LNCAP (cell line): Measurements from ENCODE around the gene DNAJA3.

Experiments used
- TF ChIP-seq, protein P1 (sequence below): fragments of 450-650 bp; IDR thresholded peaks from 2 replicates; pipeline ENCODE4 v1.5.1; 2017; ENCODE audit warnings: mild to moderate bottlenecking

The DNAJA3 gene

GRCh38 chr16:4425378-4426020 is at the start of gene DNAJA3:
Gene DNAJA3, plus strand, starts transcription at chr16:4425868. Its CDS starts 14 bp downstream, at chr16:4425882.
- TF ChIP-seq, protein P1, sequence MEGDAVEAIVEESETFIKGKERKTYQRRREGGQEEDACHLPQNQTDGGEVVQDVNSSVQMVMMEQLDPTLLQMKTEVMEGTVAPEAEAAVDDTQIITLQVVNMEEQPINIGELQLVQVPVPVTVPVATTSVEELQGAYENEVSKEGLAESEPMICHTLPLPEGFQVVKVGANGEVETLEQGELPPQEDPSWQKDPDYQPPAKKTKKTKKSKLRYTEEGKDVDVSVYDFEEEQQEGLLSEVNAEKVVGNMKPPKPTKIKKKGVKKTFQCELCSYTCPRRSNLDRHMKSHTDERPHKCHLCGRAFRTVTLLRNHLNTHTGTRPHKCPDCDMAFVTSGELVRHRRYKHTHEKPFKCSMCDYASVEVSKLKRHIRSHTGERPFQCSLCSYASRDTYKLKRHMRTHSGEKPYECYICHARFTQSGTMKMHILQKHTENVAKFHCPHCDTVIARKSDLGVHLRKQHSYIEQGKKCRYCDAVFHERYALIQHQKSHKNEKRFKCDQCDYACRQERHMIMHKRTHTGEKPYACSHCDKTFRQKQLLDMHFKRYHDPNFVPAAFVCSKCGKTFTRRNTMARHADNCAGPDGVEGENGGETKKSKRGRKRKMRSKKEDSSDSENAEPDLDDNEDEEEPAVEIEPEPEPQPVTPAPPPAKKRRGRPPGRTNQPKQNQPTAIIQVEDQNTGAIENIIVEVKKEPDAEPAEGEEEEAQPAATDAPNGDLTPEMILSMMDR: no peak

DNA sequence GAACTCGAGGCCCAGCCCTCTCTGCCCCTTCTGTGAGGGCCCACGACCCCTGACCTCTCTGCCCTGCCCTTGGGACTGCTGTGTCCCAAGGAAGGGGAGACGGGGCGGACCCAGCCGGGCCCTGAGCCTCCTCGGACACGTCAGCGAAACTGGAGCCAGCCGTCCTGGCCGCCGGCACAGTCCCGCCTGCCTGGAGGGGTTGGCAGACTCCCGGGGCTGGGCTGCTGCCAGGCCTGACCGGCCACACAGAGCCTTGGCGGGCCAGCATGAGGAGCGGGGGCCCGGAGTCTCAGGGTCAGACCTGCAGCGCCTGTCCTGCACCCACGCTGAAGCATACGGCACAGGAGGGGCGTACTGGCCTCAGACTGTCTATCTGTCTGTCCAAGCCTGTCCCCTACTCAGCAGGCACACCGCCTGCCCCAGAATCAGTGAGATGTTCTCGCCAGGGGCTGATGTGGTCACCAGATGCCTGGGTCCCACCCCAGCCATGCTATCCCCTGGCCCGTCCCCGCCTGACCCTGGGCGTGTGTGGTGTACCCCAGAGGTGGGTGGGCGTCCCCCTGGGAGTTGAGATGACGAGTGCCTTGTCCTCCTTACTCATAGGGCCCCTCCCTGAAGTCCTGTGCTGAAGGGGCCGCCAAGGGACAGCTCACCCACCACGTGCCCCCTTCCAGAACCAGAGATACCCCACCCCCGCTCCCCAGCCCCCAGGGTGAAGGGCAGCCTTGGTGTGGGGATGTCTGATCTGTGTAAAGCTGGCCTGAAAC is 49.4 kb upstream of the DNAJA3 start:
- TF ChIP-seq, protein P1: no peak

DNA sequence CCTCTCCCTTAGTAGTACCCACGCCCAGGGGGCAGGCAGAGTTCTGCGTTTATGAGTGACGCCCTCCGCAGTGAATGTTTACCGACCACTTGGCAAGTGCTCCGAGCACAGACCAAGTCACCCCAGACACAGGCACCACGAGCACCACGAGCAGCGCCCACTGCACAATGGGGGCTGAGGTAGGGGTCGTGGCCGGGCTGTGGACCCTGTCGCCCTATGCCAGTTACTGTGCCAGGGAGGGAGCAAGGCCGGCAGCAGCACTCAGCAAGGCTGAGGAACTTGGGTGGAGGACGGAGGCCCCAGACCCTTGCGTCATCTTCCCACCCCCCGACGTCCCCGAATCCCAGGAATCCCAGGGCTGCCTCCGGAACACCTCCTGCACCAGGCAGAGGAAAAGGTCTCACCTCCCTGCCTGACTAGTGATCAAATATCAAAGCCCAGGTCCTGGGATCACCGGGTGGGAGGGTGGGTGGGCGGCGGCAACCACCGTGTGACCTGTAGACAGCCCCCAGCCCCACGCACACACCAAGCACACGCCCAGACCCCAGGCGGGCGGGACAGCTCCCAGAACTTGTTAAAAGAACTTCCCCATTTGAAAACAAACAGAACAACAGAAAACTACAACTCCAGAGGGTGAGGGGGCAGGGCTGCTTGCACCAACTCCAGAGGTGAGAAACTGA is 48.6 kb upstream of the DNAJA3 start:
- TF ChIP-seq, protein P1: no peak

DNA sequence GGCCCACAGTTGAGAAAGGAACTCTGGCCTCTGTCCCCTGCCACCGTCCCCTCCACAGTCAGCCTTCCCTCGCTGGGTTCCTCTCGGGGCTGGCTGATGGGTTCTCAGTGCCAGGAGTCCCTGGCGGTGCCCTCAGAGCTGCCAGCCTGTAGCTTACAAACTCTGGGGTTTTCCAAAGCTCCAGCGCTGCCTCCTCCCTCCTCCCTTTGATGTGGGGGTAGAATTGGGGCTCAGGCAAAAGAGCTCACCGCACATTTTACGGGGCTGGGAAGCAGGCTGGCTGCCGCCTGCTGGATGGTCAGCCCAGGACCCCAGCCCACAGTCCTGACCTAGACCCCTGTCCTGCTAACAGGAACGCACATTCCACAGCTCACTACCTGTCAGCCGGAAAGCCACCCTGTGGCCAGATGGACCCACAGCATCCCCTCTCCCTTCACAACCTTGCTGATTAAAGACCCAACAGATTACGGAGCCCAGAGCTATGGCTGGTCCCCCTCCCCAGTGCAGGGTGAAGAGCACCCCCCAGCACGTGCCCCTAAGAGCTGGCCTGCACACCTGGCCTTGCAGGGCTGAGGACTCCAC is 48.0 kb upstream of the DNAJA3 start:
- TF ChIP-seq, protein P1: no peak

DNA sequence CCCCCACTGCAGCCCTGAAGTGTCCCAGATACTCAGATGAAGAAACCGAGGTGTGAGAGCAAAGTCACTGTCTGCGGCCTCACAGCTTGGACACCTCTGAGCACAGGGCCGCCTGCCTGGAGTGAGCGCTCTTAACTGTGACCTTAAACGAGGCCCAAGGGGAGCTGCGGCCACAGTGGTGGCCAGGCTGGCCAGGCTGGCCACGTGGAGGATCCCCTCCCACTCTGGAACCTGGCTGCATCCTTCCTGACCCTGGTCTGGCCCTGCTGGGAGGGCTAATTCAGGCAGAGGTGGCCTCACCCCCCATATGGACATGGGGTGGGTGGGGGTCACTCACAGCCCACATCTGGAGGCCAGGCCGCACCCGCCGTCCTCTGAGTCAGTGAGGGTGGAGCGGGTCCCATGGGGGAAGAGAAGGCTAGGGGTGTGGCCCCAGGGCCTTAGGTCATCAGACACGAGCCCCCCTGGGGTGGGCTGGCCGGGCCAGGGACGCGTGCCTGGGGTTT is 47.5 kb upstream of the DNAJA3 start:
- TF ChIP-seq, protein P1: no peak

DNA sequence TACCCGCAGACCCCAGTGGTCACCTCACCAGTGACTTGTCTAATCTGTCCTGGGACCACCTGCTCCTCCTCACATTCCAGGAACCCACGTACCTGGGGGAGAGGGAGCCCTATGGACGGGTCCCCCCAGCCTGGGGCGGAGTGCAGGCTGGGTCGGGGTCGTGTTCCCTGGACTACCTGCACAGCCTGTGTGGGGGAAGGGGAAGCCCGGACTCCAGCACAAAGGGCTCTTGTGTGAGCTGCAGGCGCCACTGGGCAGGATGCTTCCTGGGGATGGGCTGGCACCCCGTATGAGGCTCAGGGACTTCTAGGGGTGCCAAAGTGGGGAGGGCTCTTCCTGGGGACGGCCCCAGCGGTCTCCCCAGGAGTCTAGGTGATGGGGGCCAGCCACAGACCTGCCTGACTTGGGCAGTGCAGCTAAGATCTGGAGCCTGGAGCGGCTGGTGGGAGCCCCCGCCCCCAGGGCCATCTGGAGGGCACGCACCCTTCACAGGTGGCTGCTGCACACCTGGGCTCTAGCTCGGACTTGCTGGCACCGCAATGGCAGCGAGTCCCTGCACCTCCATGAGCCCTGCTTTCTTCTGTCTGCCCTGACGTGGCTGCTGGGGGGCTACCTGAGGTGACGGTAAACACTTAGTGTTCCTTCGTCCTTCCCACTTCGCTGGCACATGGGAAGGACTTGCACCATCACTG is 46.5 kb upstream of the DNAJA3 start:
- TF ChIP-seq, protein P1: no peak
